GF-D8 (cell line): ENCODE data around the gene GDF3.
"Not testable (repeated sequence)": the region's sequence is repeated elsewhere in the genome, so short reads cannot be mapped to it uniquely, and the experiment has no call there.

Experiments used
- DNase-seq: peaks from one replicate; lab custom pipeline; 2025; lab: John Stamatoyannopoulos, UW

Gene GDF3

GRCh38 chr12:7695566-7696197 is at the start of gene GDF3:
Gene GDF3 (minus strand): TSS chr12:7695775. CDS start chr12:7695728, 47 bp downstream.
- DNase-seq, result no peak

DNA sequence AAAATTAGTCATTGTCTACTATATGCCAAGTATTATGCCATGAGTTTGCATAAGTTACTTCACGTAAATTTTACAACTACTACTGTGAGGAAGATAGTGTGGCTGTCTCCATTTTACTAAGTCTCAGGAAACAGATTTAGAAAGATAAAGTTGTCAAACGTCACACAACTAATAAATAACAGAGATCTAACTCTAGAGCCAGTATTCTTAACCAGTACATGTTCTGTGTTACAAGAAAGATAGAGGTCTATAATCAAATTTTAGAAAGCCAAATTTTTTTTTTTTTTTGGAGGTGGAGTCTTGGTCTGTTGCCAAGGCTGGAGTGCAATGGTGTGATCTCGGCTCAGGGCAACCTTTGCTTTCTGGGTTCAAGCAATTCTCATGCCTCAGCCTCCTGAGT is 37.4 kb upstream of the GDF3 start:
- no peak for DNase-seq

GRCh38 chr12:7731486-7731885 is 35.9 kb upstream of the GDF3 start:
- no peak for DNase-seq

GRCh38 chr12:7730984-7731383 is 35.4 kb upstream of the GDF3 start:
- not testable (repeated sequence) for DNase-seq

DNA sequence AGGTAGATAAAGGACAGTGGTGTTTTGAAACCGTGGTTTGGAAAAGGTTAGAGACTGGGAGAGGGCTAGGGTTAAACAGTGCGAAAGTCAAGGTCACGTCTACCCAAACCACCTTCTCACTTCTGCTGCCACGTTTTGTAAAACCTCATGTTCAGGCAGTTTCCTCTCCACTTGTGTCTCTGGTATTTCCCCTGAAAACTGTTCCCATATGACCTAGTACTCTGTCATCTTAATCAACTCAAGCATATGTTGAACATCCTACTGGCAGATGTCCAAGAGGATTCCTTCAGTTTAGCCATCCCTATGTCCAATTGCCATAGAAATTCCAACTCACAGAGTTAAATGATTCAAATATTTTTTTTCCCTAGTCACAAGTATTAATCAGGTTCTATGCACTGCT is 34.2 kb upstream of the GDF3 start:
- no peak for DNase-seq

- no peak for DNase-seq
Observed at GRCh38 chr12:7723926-7724325, 28.4 kb upstream of the GDF3 start.

- DNase-seq, result no peak
Observed at GRCh38 chr12:7719946-7720730, 24.6 kb upstream of the GDF3 start.

GRCh38 chr12:7716381-7716780 is 20.8 kb upstream of the GDF3 start:
- peak; percentile 14 for DNase-seq

GRCh38 chr12:7712841-7713442 is 17.4 kb upstream of the GDF3 start:
- DNase-seq, result no peak

GRCh38 chr12:7711133-7711532 is 15.6 kb upstream of the GDF3 start, which contains the start of gene DPPA3:
Gene DPPA3 (plus strand): TSS chr12:7711433. CDS start chr12:7711571, 138 bp downstream.
- DNase-seq, result no peak

GRCh38 chr12:7709969-7710675 is 14.5 kb upstream of the GDF3 start:
- no peak for DNase-seq

DNA sequence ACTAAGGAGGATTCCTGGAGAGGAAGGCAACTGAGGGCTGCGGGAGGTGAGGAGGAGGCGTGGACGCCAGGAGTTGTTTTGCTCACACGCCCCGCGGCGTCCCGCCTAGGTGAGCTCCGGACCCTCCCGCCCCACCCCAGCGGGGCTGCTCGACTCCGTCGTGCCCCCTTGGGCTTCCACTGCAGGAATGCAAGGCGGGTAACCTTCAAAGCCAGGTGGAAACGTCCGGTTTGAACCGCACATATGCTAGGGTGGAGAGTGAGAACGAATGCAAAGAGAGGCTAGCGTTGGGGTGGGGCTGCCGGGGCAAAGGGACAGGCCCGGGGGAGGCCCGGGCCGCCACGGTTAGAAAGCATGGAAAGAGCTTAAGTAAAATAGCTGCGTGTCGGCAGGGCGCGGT is 10.3 kb upstream of the GDF3 start:
- DNase-seq, result no peak

DNA sequence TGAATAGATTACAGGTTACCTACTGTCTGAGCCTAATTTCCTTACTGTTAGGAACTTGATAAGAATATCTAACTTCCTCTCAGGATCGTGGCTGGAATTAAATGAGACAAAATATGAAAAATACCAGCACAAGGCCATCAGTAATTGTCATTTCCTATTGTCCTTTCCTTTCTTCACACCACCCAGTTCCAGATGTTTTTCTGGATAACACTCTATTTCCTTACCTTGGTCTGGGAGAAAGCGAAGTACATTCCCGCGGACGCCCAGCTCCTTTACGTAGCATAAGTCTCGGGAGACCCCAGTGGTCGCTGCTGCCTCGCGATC is 376 bp downstream of the GDF3 start:
- no peak for DNase-seq

DNA sequence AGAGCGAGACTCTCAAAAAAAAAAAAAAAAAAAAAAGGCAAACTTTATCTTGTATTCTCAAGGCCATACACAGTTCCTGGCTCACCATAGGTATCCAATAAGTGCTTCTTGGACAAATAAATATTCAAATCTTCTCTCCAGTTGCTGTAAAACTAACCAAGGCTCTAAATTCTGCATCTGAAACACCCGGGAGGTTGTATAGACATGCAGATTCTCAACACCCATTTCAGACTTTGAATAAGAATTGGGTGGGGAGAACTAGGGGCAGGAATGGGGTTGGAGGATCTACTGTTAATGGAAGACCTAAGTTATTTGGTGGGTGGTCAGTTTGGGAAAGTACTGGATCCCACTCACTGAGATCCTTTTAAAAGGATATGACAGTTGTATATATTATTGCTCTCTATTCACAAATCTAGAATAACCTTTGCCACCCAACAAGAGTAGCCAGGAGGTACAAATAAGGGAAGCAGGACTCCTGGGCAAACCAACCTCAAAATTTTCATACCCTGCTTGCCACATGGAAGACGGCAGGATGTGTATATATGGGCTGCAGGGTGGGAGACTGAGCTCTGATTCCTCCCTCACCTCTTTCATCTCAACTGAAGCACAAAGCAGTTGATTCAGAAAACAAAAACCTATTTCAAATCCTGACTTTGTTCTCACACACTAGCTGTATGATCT is 879 bp downstream of the GDF3 start:
- no peak for DNase-seq

DNA sequence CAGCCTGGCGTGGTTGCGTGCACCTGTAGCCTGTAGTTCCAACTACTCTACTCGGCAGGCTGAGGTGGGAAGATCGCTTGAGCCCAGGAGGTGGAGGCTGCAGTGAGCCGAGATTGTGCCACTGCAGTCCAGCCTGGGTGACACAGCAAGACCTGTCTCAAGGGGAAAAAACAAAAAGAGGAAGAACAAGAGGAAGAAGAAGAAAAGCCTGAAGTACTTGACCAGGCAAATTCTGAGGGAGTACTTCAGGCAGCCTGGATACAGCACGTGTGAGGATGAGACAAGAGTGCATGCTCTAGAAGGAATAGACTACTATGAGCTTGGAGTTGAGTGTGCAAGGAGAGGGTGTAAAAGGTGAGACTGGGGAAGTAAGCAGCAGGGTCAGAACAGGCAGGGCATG is 1.8 kb downstream of the GDF3 start:
- DNase-seq, result peak; percentile 40

DNA sequence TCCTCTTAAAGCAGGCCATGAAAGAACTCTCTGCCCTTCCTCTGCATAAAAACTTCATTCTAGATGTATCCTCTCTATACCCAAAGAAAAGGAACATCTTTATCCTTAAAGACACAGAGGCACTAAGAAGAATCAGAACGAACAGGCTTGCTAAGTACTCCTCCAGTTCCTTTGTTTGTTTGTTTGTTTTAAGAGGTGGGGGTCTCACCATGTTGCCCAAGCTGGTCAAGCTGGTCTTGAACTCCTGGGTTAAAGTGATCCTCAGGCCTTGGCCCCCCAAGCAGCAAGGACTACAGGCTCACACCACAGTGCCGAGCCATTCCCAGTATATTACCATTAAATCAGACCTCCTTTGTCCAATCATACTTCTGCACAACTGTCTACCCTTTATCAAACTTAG is 14.0 kb downstream of the GDF3 start:
- no peak for DNase-seq

DNA sequence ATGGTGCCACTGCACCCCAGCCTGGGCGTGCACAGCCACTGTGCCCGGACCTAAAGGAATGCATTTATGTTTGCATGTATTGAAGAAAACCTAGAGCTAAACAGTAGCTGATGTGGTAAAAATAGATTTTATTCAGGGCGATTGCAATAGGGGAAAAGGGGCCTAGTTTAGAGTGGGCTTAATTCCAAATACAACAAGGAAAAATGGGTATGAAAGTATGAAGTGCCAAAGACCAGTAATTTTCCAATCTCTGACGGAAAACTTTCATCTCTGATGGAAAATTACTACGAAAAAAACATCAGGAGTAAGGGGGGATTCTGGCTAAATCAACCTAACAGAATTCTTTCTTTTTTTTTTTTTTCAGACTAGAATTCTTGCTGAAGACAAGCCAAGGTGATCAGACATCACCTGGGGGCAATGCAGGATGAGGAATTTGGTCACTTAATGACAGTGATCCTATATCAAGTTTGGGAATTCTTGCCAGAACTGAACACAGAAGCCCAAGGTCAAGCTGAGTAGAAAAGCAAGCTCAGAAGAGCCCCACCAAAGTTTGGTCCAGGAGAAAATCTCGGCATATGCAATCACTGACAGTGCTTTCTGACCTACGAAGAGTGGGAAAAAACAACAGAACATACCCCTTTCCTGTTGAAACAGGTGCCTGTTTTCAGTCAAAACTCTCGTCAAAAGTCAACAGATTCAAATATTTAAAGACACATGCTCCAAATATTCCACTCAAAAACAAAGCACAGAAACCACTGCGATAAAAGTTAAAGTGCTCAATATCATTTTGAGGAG is 16.1 kb downstream of the GDF3 start:
- no peak for DNase-seq

GRCh38 chr12:7678744-7679143 is 16.8 kb downstream of the GDF3 start:
- no peak for DNase-seq

DNA sequence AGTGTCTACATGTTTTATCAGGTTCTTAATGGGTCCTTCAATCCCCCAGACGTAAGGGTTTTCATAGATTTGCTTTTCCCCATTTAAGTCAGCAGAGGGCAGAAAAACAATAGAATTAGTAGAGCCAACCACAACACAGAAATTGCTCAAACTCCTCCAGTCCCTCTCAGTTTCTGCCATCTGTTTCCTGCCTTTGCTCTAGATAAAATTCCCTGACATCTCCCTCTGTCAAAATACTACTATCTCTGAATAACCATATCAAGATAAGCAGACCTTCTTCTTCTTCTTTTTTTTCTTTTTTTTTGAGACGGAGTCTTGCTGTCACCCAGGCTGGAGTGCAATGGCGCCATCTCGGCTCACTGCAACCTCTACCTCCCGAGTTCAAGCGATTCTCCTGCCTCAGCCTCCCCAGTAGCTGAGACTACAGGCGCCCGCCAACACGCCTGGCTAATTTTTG is 18.1 kb downstream of the GDF3 start:
- peak; percentile 99 for DNase-seq

GRCh38 chr12:7675455-7675854 is 20.1 kb downstream of the GDF3 start:
- peak; percentile 79 for DNase-seq

DNA sequence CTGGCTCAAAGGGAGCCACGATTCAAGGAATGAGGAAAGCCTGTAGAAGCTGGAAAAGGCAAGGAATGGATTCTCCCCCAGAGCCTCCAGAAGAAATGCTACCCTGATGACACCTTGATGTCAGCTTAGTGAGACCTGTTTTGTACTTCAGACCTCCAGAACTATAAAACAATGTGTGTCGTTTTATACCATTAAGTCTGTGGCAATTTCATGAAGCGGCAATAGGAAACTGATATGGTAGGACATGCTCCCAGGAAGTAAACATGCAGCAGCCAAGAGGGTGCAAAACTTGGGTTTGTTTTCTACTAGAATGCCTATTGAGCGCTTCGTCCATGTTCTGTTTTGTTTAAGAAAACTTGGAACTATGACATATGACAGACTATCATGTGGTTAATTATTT is 27.4 kb downstream of the GDF3 start:
- DNase-seq, result no peak
